ENCODE data around the gene UBE4B.

Gene UBE4B

GRCh38 chr1:10042746-10043145 is 10.0 kb downstream of the UBE4B start:
- no peak for DNase-seq (ENCODE audit: low spot score)

GRCh38 chr1:10045480-10046355 is 13.0 kb downstream of the UBE4B start:
- no peak for DNase-seq (ENCODE audit: low spot score)

GRCh38 chr1:10046356-10047085 is 13.8 kb downstream of the UBE4B start:
- no peak for DNase-seq (ENCODE audit: low spot score)

DNA sequence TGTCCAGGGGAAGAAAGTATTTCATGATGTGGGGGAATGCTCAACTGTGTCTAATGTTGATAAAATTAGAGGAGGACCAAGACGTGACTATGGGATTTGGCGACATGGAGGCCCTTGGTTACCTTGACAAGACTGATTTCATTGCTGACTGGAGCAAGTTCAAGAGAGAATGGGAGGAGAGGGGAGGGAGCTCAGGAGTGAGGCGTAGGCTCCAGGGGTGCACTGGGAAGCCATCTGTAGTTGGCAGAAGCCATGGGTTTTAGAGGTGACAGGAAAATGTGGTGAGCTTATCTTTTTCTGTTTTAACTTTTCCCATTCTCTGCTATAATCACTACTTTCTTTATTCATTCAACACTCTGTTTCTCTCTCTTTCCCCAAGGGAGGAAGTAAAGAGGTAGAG is 15.8 kb downstream of the UBE4B start:
- no peak for DNase-seq (ENCODE audit: low spot score)

DNA sequence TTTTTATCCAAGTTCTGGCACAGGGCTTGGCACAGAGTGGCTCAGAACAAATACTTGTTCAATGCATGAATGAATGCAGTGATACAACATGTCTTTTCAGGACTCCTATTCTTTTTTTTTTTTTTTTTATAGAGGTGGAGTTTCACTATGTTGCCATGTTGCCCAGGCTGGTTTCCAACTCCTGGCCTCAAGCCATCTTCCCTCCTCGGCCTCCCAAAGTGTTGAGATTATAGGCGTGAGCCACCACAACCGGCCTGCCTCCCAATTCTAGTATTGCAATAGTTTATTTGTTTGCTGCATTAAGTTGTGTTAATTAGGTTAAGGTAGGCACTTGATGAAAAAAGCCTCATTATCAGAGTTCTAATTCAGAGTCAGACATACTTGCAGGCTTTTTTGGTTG is 17.9 kb downstream of the UBE4B start:
- DNase-seq (ENCODE audit: low spot score) = no peak

GRCh38 chr1:10051656-10052055 is 18.9 kb downstream of the UBE4B start:
- DNase-seq (ENCODE audit: low spot score) = no peak

GRCh38 chr1:10052347-10052746 is 19.6 kb downstream of the UBE4B start:
- DNase-seq (ENCODE audit: low spot score) = no peak

DNA sequence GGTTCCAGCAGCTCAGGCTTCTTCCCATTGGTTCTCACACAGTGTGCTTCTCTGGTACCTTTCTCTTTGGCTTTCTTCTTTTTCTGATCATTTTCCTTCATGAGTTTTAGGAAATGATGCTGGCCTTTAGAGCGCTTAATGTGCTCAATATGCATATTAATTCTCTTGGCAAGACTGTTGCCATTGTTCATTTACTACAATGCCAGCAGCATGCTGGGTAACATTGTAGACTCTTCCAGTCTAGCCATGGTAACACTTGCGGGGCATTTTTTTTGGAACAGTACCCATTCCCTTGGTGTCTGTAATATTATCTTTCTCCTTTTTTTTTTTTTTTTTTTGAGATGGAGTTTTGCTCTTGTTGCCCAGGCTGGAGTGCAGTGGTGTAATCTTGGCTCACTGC is 21.7 kb downstream of the UBE4B start:
- DNase-seq (ENCODE audit: low spot score) = no peak

DNA sequence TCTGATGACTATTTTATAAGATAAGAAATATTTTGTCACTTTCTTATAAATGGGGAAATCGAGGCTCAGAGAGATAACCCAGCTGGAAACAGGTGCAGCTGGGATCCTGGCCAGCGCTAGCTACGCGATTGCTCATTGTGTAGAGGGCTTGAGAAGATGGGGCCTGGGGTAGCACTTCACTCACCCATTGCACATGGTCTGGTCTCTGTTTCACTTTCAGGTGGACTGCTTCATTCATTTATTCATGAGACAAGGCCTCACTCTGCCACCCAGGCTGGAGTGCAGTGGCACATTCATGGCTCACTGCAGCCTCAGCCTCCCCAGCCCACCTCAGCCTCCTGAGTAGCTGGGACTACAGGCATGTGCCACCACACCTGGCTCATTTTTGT is 23.8 kb downstream of the UBE4B start:
- no peak for DNase-seq (ENCODE audit: low spot score)

GRCh38 chr1:10057343-10057742 is 24.6 kb downstream of the UBE4B start:
- no peak for DNase-seq (ENCODE audit: low spot score)

DNA sequence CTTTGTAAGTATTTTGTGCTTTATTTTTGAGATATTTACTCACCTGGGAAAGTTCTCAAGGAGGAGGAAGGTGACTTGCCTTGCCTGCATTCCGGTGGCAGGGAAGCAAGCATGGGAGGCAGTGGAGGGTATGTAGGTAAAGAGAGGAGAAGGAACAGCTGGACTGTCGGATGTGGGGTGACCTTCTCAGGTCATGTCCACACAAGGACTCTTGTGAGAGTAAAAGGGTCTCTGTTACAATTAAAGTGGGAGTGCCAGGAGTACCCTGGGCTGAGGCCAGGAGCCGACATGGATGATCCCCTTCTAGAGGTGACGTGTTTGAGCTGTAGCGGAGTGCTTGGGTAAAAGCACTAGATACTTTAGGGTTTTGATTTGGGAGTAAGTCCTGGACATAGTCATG is 25.0 kb downstream of the UBE4B start:
- no peak for DNase-seq (ENCODE audit: low spot score)

DNA sequence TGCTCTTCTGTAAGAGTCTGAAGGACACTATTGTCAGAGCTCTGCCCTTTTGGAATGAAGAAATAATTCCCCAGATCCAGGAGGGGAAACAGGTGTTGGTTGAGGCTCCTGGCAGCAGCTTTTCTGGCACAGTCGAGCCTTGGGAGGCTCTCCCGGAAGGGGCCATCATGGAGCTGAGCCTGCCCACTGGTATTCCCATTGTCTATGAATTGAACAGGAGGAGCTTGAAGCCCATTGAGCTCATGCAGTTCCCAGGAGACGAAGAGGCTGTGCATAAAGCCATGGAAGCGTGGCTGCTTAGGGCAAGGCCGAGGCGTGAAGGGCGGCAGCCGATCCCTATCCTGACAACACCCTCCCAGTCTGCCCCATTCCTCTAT is 26.6 kb downstream of the UBE4B start:
- no peak for DNase-seq (ENCODE audit: low spot score)

- DNase-seq (ENCODE audit: low spot score) = no peak
These were observed 27.7 kb downstream of the UBE4B start for GRCh38 chr1:10060311-10061100.

DNA sequence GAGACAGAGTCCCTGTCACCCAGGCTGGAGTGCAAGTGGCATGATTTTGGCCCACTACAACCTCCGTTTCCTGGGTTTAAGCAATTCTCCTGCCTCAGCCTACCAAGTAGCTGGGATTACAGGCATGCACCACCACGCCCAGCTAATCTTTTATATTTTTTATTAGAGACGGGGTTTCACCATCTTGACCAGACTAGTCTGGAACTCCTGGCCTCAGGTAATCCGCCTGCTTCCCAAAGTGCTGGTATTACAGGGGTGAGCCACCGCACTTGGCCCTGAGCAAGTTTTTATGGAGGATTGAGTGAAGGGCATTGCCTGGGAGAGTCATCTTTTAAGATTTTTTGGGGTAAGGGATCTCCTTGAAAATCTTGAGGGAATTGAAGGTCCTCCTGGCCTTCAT is 28.5 kb downstream of the UBE4B start:
- no peak for DNase-seq (ENCODE audit: low spot score)

- no peak for DNase-seq (ENCODE audit: low spot score)
These were observed 31.1 kb downstream of the UBE4B start for GRCh38 chr1:10063878-10064277.

DNA sequence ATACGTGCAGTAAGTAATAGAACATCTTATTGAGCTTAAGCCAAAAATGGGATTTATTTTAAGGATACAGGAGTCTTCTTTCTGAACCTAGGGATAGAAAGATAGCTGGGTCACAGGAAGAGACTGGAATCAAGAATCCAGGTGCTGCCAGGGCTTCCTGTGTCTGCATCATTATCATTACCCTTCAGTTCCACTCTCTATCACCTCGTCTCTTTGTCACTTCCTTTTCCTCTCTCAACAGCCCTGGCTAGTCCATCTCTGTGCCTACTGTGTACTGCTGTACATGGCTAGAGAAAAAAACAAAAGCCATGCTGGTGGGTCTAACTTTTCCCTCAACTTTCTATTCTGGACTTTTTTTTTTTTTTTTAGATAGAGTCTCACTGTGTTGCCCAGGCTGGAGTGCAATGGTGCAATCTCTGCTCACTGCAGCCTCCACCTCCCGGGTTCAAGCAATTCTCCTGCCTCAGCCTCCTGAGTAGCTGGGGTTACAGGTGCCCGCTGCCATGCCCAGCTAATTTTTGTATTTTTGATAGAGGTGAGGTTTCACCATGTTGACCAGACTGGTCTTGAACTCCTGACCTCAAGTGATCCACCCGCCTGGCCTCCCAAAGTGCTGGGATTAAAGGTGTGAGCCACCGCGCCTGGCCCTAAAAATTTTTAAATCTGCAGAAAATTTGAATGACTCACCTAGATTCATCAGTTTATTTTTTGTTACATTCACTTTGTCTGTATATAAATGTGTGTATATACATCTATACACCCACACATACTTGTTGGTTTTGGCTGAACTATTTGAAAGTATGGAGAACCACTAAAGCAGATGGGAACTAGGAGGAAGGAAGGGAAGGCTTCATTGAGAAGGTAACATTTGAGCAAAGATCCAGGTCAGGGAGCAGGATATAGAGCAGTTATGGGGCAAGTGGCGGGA is 31.9 kb downstream of the UBE4B start:
- DNase-seq (ENCODE audit: low spot score) = no peak

GRCh38 chr1:10065344-10065685 is 32.6 kb downstream of the UBE4B start:
- no peak for DNase-seq (ENCODE audit: low spot score)

GRCh38 chr1:10065760-10066159 is 33.0 kb downstream of the UBE4B start:
- DNase-seq (ENCODE audit: low spot score) = no peak

DNA sequence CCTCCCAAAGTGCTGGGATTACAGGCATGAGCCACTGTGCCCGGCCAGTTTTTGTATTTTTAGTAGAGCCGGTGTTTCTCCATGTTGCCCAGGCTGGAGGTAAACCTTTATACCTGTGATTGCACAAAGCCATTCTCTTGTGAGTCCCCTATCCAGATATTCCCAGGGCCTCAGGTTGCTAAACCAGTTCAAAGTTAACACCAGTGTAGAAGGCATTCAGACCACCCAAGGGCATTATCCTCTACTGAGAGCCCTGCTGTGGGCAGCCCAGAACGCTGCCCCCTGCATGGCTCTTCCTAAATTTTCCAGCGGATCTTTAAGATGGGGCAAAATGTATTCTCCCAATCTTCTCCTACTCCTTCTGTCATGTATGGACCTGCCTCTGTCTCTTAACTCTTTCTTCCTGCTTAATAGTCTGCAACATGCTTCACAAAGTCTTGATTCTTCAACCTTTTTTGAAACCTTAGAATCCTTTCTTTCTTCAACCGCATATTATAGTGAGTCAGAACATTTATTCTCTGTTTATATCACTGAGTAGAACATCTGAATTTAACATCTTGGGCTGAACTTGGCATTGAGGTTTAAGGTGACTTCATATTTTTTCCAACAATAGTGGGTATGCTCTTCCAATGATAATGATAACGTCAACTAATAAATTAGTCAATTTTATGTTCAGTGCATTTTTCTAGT is 36.0 kb downstream of the UBE4B start:
- DNase-seq (ENCODE audit: low spot score) = no peak

DNA sequence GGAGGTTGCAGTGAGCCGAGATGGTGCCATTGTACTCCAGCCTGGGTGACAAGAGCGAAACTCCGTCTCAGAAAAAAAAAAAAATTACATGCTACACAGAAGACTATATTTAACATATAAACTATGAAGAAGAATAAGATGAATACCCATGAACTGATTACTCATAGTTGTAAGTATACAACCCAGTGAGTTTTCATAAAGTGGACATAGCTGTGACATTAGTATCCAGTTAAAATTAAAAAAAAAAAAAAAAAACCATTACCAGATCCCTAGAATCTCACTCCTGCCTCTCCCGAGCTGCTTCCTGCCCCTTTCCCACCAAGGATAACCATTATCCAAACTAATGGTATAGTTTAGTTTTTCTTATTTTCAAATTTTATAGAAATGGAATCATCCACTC is 37.4 kb downstream of the UBE4B start:
- no peak for DNase-seq (ENCODE audit: low spot score)

- DNase-seq (ENCODE audit: low spot score) = no peak
These were observed 38.9 kb downstream of the UBE4B start for GRCh38 chr1:10071640-10072039.

Measured in ecto neural progenitor cell (in vitro differentiated cells).